IMR-90 (cell line): ENCODE results near the gene KRTAP5-1. TPM values are rescaled to one million over a fixed set of nuclear protein-coding genes. Genes with fewer than 3 reads are reported as not detected.

Experiments
- ATAC-seq: fragments of 200-7000 bp; cut with Tn5 transposase; 2 replicates; pipeline ENCODE4 v1.9.1; 2020; ENCODE audit warnings: low read depth, mild to moderate bottlenecking, moderate library complexity
- BruUV-seq: library from RNA; stranded (reverse); fragments of 400-500 nt; replicated peaks from 2 replicates; lab custom pipeline; 2021; lab: Mats Ljungman, UMichigan
- CTCF ChIA-PET: fragments of 300-600 bp; formaldehyde crosslinking; extraction: SDS; loops from one replicate; lab custom pipeline; 2021; ENCODE audit warnings: antibody characterized with exemption; lab: Yijun Ruan, JAX
- POLR2A ChIA-PET: fragments of 300-600 bp; sonication (Branson Sonifier 250); formaldehyde crosslinking; loops from one replicate; lab custom pipeline; 2022; ENCODE audit warnings: antibody characterized with exemption; ENCODE audit not compliant: unreplicated experiment; lab: Charles Lee
- DNase-seq: peaks from one replicate; pipeline ENCODE4 v3.0.0; 2013
- H2AFZ ChIP-seq: replicated peaks from 2 replicates; pipeline ENCODE3; 2013; ENCODE audit warnings: low read length, mild to moderate bottlenecking; ENCODE audit not compliant: poor library complexity
- H2AK5ac ChIP-seq: 2 replicates; pipeline ENCODE4 v1.6.1; 2013; ENCODE audit warnings: low read depth, low read length, inconsistent platforms
- H2AK9ac ChIP-seq: replicated peaks from 2 replicates; pipeline ENCODE3; 2013; ENCODE audit warnings: mild to moderate bottlenecking, low read depth, low read length, moderate library complexity; ENCODE audit not compliant: poor library complexity
- H2BK120ac ChIP-seq: 2 replicates; pipeline ENCODE4 v1.6.1; 2013; ENCODE audit warnings: low read depth, low read length, inconsistent platforms
- H2BK15ac ChIP-seq: 3 replicates; pipeline ENCODE4 v1.6.1; 2013; ENCODE audit warnings: low read depth, low read length, inconsistent platforms
- H2BK20ac ChIP-seq: 2 replicates; pipeline ENCODE4 v1.6.1; 2013; ENCODE audit warnings: low read depth, mild to moderate bottlenecking, inconsistent platforms, low read length, moderate library complexity
- H2BK5ac ChIP-seq: 2 replicates; pipeline ENCODE4 v1.6.1; 2013; ENCODE audit warnings: mild to moderate bottlenecking, low read depth, low read length, inconsistent platforms; ENCODE audit not compliant: poor library complexity, severe bottlenecking
- H3K14ac ChIP-seq: replicated peaks from 2 replicates; pipeline ENCODE4 v1.6.1; 2013; ENCODE audit warnings: low read depth, low read length, inconsistent platforms
- H3K18ac ChIP-seq: 2 replicates; pipeline ENCODE4 v1.6.1; 2013; ENCODE audit warnings: low read depth, low read length, control low read depth
- H3K23ac ChIP-seq: 2 replicates; pipeline ENCODE4 v1.6.1; 2013; ENCODE audit warnings: low read depth, low read length, inconsistent platforms
- H3K27ac ChIP-seq: 2 replicates; pipeline ENCODE4 v1.5.1; 2013; ENCODE audit warnings: mild to moderate bottlenecking, control low read depth, low read length; ENCODE audit not compliant: insufficient read depth
- H3K27me3 ChIP-seq: 2 replicates; pipeline ENCODE4 v1.6.1; 2013; ENCODE audit warnings: low read length; ENCODE audit not compliant: control insufficient read depth, insufficient read depth
- H3K36me3 ChIP-seq: 2 replicates; pipeline ENCODE4 v1.6.1; 2013; ENCODE audit warnings: low read length, mixed read lengths; ENCODE audit not compliant: control insufficient read depth, insufficient read depth
- H3K4ac ChIP-seq: 2 replicates; pipeline ENCODE4 v1.6.1; 2013; ENCODE audit warnings: low read depth, low read length, inconsistent platforms
- H3K4me1 ChIP-seq: 2 replicates; pipeline ENCODE4 v1.6.1; 2013; ENCODE audit warnings: low read length, mixed read lengths; ENCODE audit not compliant: control insufficient read depth, insufficient read depth
- H3K4me2 ChIP-seq: 2 replicates; pipeline ENCODE4 v1.6.1; 2013; ENCODE audit warnings: low read depth, mild to moderate bottlenecking, control low read depth, low read length, moderate library complexity
- H3K4me3 ChIP-seq: 2 replicates; pipeline ENCODE4 v1.5.1; 2013; ENCODE audit warnings: low read depth, mild to moderate bottlenecking, control low read depth, low read length, moderate library complexity; ENCODE audit not compliant: insufficient read depth
- H3K56ac ChIP-seq: 2 replicates; pipeline ENCODE4 v1.6.1; 2013; ENCODE audit warnings: low read length, inconsistent platforms; ENCODE audit not compliant: insufficient read depth; ENCODE audit errors: extremely low read depth
- H3K79me1 ChIP-seq, 2 experiments: 2 replicates each; pipeline ENCODE4 v1.6.1; 2013; ENCODE audit warnings: low read length in 2 of 2, inconsistent platforms in 1 of 2, low read depth in 1 of 2
- H3K9ac ChIP-seq: 2 replicates; pipeline ENCODE4 v1.6.1; 2013; ENCODE audit warnings: low read depth, low read length, control low read depth
- H3K9me1 ChIP-seq: 2 replicates; pipeline ENCODE4 v1.6.1; 2013; ENCODE audit warnings: low read length, inconsistent platforms; ENCODE audit not compliant: insufficient read depth
- H3K9me3 ChIP-seq: 2 replicates; pipeline ENCODE4 v1.6.1; 2013; ENCODE audit warnings: low read length; ENCODE audit not compliant: control insufficient read depth, insufficient read depth
- H4K20me1 ChIP-seq: 2 replicates; pipeline ENCODE4 v1.6.1; 2013; ENCODE audit warnings: low read length, inconsistent platforms; ENCODE audit not compliant: insufficient read depth
- H4K5ac ChIP-seq: 2 replicates; pipeline ENCODE4 v1.6.1; 2013; ENCODE audit warnings: mild to moderate bottlenecking, low read depth, low read length, control low read depth
- H4K8ac ChIP-seq, 2 experiments: 2 replicates each; pipeline ENCODE4 v1.6.1; 2013; ENCODE audit warnings: low read depth in 2 of 2, low read length in 2 of 2, control low read depth in 1 of 2, inconsistent platforms in 1 of 2
- H4K91ac ChIP-seq: 2 replicates; pipeline ENCODE4 v1.6.1; 2013; ENCODE audit warnings: low read depth, low read length, inconsistent platforms; ENCODE audit not compliant: insufficient read depth
- CEBPB ChIP-seq: IDR thresholded peaks from 2 replicates; pipeline ENCODE4 v1.6.1; 2012; ENCODE audit warnings: low read depth, low read length, improper control_type of control experiment
- CHD1 ChIP-seq: IDR thresholded peaks from 2 replicates; pipeline ENCODE4 v1.6.1; 2012; ENCODE audit warnings: low read depth, low read length, improper control_type of control experiment
- FOS ChIP-seq: fragments of 150-350 bp; IDR thresholded peaks from 2 replicates; pipeline ENCODE4 v1.6.1; 2016; ENCODE audit warnings: low read depth, low read length
- MAFK ChIP-seq: IDR thresholded peaks from 2 replicates; pipeline ENCODE4 v1.6.1; 2012; ENCODE audit warnings: low read depth, low read length, improper control_type of control experiment
- MAZ ChIP-seq: IDR thresholded peaks from 2 replicates; pipeline ENCODE4 v1.6.1; 2012; ENCODE audit warnings: low read depth, mild to moderate bottlenecking, low read length, improper control_type of control experiment, moderate library complexity, borderline replicate concordance
- MXI1 ChIP-seq: IDR thresholded peaks from 2 replicates; pipeline ENCODE4 v1.6.1; 2012; ENCODE audit warnings: low read depth, mild to moderate bottlenecking, low read length, moderate library complexity, borderline replicate concordance
- NFE2L2 ChIP-seq: fragments of 150-350 bp; IDR thresholded peaks from 2 replicates; pipeline ENCODE4 v1.6.1; 2016; ENCODE audit warnings: low read depth, mild to moderate bottlenecking, low read length
- POLR2A ChIP-seq: IDR thresholded peaks from 2 replicates; pipeline ENCODE4 v1.6.1; 2012; ENCODE audit warnings: mild to moderate bottlenecking, low read depth, low read length
- RAD21 ChIP-seq: IDR thresholded peaks from 2 replicates; pipeline ENCODE4 v1.6.1; 2012; ENCODE audit warnings: low read length, improper control_type of control experiment
- RCOR1 ChIP-seq: IDR thresholded peaks from 2 replicates; pipeline ENCODE4 v1.6.1; 2012; ENCODE audit warnings: mild to moderate bottlenecking, low read length, improper control_type of control experiment; ENCODE audit not compliant: insufficient replicate concordance
- RFX5 ChIP-seq: IDR thresholded peaks from 2 replicates; pipeline ENCODE4 v1.8.0; 2012; ENCODE audit warnings: low read depth, mild to moderate bottlenecking, low read length, moderate library complexity
- SMC3 ChIP-seq: fragments of 150-350 bp; IDR thresholded peaks from 2 replicates; pipeline ENCODE4 v1.6.1; 2016; ENCODE audit warnings: low read depth, mild to moderate bottlenecking, antibody characterized with exemption, low read length, moderate library complexity
- WGBS, 2 experiments: methylation state at CpG; one replicate each; pipeline versions ENCODE4 v1.1.5 to v1.1.7; 2013; ENCODE audit warnings: missing lambda C conversion rate in 2 of 2; ENCODE audit not compliant: insufficient read length in 1 of 2; ENCODE audit errors: extremely low coverage in 2 of 2; 5-methylcytosine and 5-hydroxymethylcytosine counted together
- dilution Hi-C: fragments of 300-500 bp; cut with HindIII; formaldehyde crosslinking; loops from one replicate; pipeline ENCODE4 v1.14.3; 2018; ENCODE audit warnings: low sequenced_read_pairs; ENCODE audit not compliant: unreplicated experiment
- in situ Hi-C: fragments of 300-500 bp; cut with MboI; formaldehyde crosslinking; loops from 3 replicates; pipeline ENCODE4 v1.14.3; 2019; ENCODE audit warnings: low sequenced_read_pairs, inconsistent platforms, mixed read lengths
- intact Hi-C: fragments of 100-400 bp; cut with micrococcal nuclease; formaldehyde crosslinking; loops from 2 replicates; pipeline ENCODE4 v1.10.0; 2022
- polyA plus RNA-seq, 3 experiments: library from polyadenylated mRNA; depleted of rRNA; stranded (reverse); fragments of >200 nt; gene quantifications; 2 replicates each; pipeline ENCODE4 v1.2.3, GENCODE V29; 2012; ENCODE audit warnings: low replicate concordance in 1 of 3
- total RNA-seq: library from RNA; depleted of rRNA; stranded (reverse); fragments of >200 nt; gene quantifications from 2 replicates; pipeline ENCODE4 v1.2.3, GENCODE V29; 2012
- TF ChIP-seq, protein P1 (sequence below): fragments of 150-350 bp; IDR thresholded peaks from 2 replicates; pipeline ENCODE4 v1.6.1; 2016; ENCODE audit warnings: low read depth, mild to moderate bottlenecking, low read length, moderate library complexity, borderline replicate concordance
- TF ChIP-seq, protein P2 (sequence below): fragments of 150-350 bp; IDR thresholded peaks from 2 replicates; pipeline ENCODE4 v1.6.1; 2017; ENCODE audit warnings: mild to moderate bottlenecking, antibody characterized with exemption, low read length, low read depth

KRTAP5-1 gene
- total and polyA plus RNA-seq, 2 of the 4 experiments (the other 2 are of a cell fraction) = not detected

DNA sequence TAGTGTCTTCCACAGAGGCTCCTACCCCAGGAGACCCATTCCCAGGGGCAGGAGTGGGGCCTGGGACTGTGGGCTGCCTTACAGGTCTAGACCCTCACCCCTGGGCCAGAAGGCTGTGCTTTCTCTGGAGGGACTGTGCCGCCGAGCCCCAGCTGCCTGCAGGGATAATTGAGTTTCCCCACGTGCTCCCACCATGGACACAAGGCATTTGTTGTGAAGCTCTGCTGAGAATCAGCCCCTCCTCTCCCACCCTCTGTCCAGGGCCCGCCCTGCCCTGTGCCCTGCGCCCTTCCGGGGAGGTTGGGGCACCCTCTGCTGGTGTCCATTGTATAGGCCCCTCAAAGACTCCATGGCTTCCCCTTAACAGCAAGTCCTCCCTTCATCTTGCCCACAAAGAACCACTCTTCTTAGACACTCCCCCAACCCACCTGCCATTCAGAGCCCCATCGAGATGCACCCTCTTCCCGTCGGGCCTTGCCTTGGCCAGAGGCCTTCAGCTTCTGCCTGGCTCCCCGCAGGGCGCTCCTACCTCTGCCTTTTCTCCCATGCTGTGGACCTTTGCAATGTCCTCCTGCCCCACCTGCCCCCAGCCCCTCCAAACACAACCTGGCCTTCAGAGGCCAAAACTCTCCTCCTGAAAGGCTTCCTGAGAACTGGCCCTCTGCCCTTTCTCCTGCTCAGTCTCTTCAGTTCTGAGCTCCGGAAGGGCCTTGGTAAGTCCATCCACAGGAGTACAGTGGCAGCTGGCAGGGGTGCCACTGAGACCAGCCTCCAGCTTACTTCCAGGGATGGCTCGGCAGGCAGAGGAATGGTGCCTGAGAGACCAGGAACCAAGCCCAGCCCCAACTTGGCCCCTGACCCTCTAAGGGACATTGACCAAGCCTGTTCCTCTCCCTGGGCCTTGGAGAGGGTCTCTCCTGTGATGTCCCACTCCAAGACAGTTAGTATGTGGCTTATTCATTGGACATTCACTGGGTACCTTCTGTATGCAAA lies 35.4 kb downstream of the KRTAP5-1 start:
- H3K9ac ChIP-seq = no peak overlapping the region
- H2BK20ac ChIP-seq = no peak overlapping the region
- no peak overlapping the region for H2BK120ac ChIP-seq
- H2AK5ac ChIP-seq = no peak overlapping the region; the same call in 1 of the 2 replicates
- H2AK9ac ChIP-seq = no peak overlapping the region
- H3K56ac ChIP-seq = no peak overlapping the region
- no peak overlapping the region for H2BK15ac ChIP-seq
- intact Hi-C loops (no loop called here), dilution Hi-C loops (no loop called here), in situ Hi-C loops (no loop called here)
- no peak overlapping the region for H3K4me2 ChIP-seq
- 73% methylated on average over 10 of the region's 13 CpGs; no CpG with 5 or more reads in 1 of the 2 experiments for WGBS, 2 experiments
- BruUV-seq = no TSS peak
- no peak overlapping the region for H3K4ac ChIP-seq
- ATAC-seq (no peak), DNase-seq (no peak)
- ChIA-PET POLR2A (no interaction called here), CTCF (interaction anchor here (2.1 kb wide), 1 partner anchor 25 kb away, joined by 6 read pairs; no protein-coding TSS in a partner anchor)
- no peak overlapping the region for H2BK5ac ChIP-seq
- no peak overlapping the region for H3K4me3 ChIP-seq
- no peak overlapping the region for H4K8ac ChIP-seq
- no peaks in the 10 kb centered on the region for H3K79me1 ChIP-seq
- H3K27me3 ChIP-seq = peaks cover 34% of the 10 kb centered on the region
- H3K9me1 ChIP-seq = no peaks in the 10 kb centered on the region
- H3K18ac ChIP-seq = no peak overlapping the region
- H3K14ac ChIP-seq = no peak overlapping the region
- no peaks in the 10 kb centered on the region for H3K36me3 ChIP-seq
- H4K20me1 ChIP-seq = peaks cover 5% of the 10 kb centered on the region; the same call in 1 of the 2 replicates
- H3K23ac ChIP-seq = no peak overlapping the region
- H3K9me3 ChIP-seq = no peaks in the 10 kb centered on the region
- H3K27ac ChIP-seq = no peak overlapping the region
- no peak overlapping the region for H4K5ac ChIP-seq
- peaks cover 4% of the 10 kb centered on the region; the same call in 1 of the 2 replicates for H3K4me1 ChIP-seq
- no peak overlapping the region for H4K91ac ChIP-seq
- H2AFZ ChIP-seq = no peak overlapping the region
- TF ChIP-seq MXI1 = no peak
- no peak for TF ChIP-seq SMC3
- TF ChIP-seq, protein P1, sequence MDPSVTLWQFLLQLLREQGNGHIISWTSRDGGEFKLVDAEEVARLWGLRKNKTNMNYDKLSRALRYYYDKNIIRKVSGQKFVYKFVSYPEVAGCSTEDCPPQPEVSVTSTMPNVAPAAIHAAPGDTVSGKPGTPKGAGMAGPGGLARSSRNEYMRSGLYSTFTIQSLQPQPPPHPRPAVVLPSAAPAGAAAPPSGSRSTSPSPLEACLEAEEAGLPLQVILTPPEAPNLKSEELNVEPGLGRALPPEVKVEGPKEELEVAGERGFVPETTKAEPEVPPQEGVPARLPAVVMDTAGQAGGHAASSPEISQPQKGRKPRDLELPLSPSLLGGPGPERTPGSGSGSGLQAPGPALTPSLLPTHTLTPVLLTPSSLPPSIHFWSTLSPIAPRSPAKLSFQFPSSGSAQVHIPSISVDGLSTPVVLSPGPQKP = no peak
- TF ChIP-seq POLR2A = no peak
- no peak for TF ChIP-seq CEBPB
- TF ChIP-seq RCOR1 = no peak
- no peak for TF ChIP-seq RAD21
- no peak for TF ChIP-seq CHD1
- TF ChIP-seq MAFK = no peak
- no peak for TF ChIP-seq RFX5
- no peak for TF ChIP-seq MAZ
- no peak for TF ChIP-seq NFE2L2
- TF ChIP-seq FOS = no peak
- TF ChIP-seq, protein P2, sequence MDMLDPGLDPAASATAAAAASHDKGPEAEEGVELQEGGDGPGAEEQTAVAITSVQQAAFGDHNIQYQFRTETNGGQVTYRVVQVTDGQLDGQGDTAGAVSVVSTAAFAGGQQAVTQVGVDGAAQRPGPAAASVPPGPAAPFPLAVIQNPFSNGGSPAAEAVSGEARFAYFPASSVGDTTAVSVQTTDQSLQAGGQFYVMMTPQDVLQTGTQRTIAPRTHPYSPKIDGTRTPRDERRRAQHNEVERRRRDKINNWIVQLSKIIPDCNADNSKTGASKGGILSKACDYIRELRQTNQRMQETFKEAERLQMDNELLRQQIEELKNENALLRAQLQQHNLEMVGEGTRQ = no peak
